ENCODE measurements around the gene DESI2.
"Not testable (repeated sequence)": the region's sequence is repeated elsewhere in the genome, so short reads cannot be mapped to it uniquely, and the experiment has no call there.

The DESI2 gene

GRCh38 chr1:244655186-244655585, 2.3 kb downstream of the DESI2 start:
- DNase-seq, result no peak

- no peak for DNase-seq
Measured at GRCh38 chr1:244657421-244657820, 4.5 kb downstream of the DESI2 start.

- DNase-seq, result no peak
Measured at GRCh38 chr1:244659694-244660093, 6.8 kb downstream of the DESI2 start.

- DNase-seq, result no peak
Measured at GRCh38 chr1:244660595-244660994, 7.7 kb downstream of the DESI2 start.

- not testable (repeated sequence) for DNase-seq
Measured at GRCh38 chr1:244661569-244662312, 8.8 kb downstream of the DESI2 start.

GRCh38 chr1:244662599-244662998, 9.7 kb downstream of the DESI2 start:
- no peak for DNase-seq

- DNase-seq, result no peak
Measured at GRCh38 chr1:244664353-244664752, 11.4 kb downstream of the DESI2 start.

- no peak for DNase-seq
Measured at GRCh38 chr1:244665771-244666217, 12.9 kb downstream of the DESI2 start.

- not testable (repeated sequence) for DNase-seq
Measured at GRCh38 chr1:244666672-244667418, 13.9 kb downstream of the DESI2 start.

- no peak for DNase-seq
Measured at GRCh38 chr1:244667797-244668196, 14.9 kb downstream of the DESI2 start.

- DNase-seq, result no peak
Measured at GRCh38 chr1:244672946-244673682, 20.2 kb downstream of the DESI2 start.

GRCh38 chr1:244674446-244674845, 21.5 kb downstream of the DESI2 start:
- no peak for DNase-seq

- no peak for DNase-seq
Measured at GRCh38 chr1:244675167-244675566, 22.2 kb downstream of the DESI2 start.

GRCh38 chr1:244678697-244679096, 25.8 kb downstream of the DESI2 start:
- no peak for DNase-seq

GRCh38 chr1:244680667-244681066, 27.7 kb downstream of the DESI2 start:
- no peak for DNase-seq

GRCh38 chr1:244682087-244682486, 29.2 kb downstream of the DESI2 start:
- DNase-seq, result not testable (repeated sequence)

- no peak for DNase-seq
Measured at GRCh38 chr1:244695937-244696336, 43.0 kb downstream of the DESI2 start.

- DNase-seq, result no peak
Measured at GRCh38 chr1:244699741-244700140, 46.8 kb downstream of the DESI2 start.

- DNase-seq, result no peak
Measured at GRCh38 chr1:244700808-244701207, 47.9 kb downstream of the DESI2 start.

GRCh38 chr1:244702620-244703019, 49.7 kb downstream of the DESI2 start:
- no peak for DNase-seq

- DNase-seq, result no peak
Measured at GRCh38 chr1:244704107-244704506, 51.2 kb downstream of the DESI2 start.

- DNase-seq, result no peak
Measured at GRCh38 chr1:244705261-244706234, 52.6 kb downstream of the DESI2 start.
